NCI-H2029 treated with DMSO at 0.1 percent for 48 hours (cell line): Measurements from ENCODE around the gene CCN2.
"Not testable (repeated sequence)": the region's sequence is repeated elsewhere in the genome, so short reads cannot be mapped to it uniquely, and the experiment has no call there.

Source experiments
- DNase-seq: peaks from one replicate; lab custom pipeline; 2025; lab: John Stamatoyannopoulos, UW

CCN2 gene

GRCh38 chr6:131937703-131938631 is 13.2 kb downstream of the CCN2 start:
- DNase-seq: no peak

DNA sequence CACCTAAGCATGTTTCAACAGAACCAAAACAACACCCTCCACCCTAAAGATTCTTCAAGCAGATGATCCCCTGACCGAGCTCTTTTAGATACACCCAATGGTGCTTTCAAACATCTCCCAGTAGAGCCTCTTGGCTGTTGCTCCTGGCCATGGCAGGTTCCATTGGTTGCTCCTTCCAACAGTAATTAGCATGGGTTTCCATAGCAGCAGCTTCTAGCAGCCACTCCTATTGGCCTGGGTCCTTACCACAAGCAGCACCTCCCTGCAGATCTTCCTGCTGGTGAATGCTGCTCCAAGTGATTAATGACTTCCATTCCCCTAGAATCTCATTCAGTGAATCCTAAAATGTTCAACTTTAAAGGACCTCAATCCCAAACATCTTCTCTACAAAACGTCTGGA is 13.9 kb downstream of the CCN2 start:
- DNase-seq: no peak

DNA sequence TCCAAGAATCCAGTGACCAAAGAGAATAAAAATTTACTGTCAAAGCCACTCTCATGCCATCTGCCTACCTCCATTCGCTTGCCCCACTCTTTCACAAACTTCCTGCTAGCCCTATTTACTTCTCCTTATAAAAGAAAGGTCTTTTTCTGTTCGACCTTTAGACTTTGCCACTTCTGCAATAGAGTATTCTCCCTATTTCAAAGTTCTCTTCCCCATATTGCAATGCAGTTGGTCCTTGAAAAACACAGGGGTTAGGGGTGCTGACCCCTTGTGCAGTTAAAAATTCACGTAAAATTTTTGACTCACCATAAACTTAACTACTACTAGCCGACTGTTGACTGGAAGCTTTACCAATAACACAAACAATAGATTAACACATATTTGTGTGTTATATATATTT is 15.0 kb downstream of the CCN2 start:
- DNase-seq: no peak

DNA sequence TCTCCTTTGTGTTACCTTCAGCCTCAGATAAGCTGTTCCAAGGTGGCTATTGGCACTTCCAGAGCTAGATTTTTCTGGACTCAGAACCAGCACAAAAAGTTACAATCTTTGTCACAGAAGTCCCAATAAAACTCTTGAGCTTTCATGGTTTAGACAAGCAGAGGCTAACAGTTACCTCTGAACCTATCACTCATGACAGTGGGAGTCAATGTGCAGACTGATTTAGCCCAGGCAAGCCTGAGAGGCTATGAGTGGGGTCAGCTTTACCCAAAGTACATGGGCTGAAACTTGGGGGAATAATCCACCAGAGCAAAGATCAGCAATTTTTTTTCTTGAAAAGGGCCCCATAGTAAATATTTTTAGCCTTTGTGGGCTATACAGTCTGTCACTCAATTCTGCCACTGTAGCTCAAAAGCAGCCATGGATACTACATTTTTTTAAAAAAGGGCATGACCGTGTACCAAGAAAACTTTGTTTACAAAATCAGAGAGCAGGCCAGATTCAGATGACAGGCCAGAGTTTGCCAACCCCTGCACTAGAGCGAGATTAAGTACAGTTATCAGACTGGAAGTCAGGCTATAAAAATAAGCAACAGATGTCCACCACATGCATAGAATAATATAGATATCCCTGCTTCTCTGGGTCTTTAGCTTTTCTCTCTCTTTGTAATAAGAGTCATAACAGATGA is 20.0 kb downstream of the CCN2 start:
- DNase-seq: no peak

- DNase-seq: no peak
Observed at GRCh38 chr6:131929976-131930375, 21.2 kb downstream of the CCN2 start.

GRCh38 chr6:131929264-131929663 is 21.9 kb downstream of the CCN2 start:
- no peak for DNase-seq

DNA sequence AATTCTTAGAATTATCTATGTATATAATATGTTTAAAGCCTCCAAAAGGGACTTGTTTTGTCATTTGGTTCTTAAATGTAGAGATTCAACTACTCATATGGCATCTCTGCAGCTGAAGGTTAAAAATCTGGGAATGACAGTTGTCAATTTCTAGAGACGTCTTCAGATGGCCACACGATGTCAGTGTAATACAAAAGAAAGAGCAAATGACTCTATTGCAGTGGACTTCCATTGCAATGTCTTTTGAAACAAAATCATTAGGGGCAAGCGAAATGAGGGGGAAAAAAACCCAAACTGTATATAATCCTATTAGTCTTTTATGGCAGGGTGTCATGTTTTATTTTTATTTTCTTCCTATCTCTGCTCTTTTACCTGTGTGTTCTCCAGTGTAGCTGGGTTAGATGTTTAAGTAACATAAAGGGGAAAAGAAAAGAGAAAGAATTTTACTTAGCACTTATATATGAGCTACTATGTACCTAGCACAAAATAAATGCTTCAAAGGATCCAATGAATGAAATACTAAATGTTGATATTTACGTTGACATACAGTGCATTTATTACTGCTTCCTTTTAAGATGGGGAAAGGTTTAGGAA is 26.2 kb downstream of the CCN2 start:
- no peak for DNase-seq

GRCh38 chr6:131923356-131923755 is 27.8 kb downstream of the CCN2 start:
- no peak for DNase-seq

DNA sequence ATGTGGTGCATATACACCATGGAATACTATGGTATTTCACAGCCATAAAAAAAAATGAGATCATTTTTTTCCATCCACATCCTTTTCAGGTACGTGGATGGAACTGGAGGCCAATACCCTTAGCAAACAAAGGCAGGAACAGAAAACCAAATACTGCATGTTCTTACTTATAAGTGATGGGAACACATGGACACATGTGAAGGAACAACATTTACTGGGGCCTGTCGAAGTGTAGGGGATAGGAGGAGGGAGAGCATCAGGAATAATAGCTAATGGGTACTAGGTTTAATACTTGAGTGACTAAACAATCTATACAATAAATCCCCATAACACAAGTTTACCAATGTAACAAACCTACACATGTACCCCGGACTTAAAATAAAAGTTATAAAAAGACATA is 30.5 kb downstream of the CCN2 start:
- no peak for DNase-seq

- DNase-seq: no peak
Observed at GRCh38 chr6:131918650-131919355, 32.4 kb downstream of the CCN2 start.

DNA sequence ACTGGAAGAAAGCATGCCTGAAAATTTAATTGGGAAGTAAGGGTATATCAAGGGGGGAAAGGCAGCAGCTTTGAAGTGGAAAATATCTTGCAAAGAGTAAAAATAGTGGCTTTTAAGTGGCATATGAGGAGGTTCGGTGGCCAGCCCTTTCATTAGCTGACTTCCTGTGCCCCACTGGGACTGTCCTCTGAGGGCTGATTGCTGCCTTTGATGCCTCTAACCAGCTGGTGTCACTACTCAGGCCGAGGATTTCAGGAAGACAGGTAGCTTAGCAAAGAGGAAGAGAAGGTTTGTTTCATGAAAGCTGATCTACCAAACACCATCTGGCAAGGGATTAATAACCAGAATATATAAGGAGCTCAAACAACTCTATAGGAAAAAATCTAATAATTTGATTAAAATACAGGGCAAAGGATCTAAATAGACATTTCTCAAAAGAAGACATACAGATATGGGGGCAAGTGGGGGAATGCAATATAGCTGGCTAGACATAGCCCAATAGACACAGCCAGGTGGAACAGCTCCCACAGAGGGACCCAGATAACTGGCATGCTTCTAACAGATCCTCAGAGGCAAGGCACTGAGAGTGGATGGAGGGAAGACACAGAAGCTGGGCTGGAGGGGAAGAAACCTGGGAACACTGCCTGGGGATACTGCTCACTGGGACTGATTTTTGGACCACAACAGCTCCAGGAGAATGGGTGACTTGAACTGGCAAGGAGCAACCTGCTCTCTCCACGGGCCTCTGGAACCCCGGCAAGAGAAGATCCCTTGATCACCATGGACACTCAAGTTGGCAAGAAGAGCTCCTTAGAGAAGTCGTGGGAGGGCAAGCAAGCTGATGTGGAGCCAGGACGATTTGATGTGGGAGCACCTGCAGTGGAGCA is 33.2 kb downstream of the CCN2 start:
- DNase-seq: no peak

GRCh38 chr6:131917318-131917717 is 33.9 kb downstream of the CCN2 start:
- no peak for DNase-seq

- DNase-seq: no peak
Observed at GRCh38 chr6:131916847-131917246, 34.3 kb downstream of the CCN2 start.

DNA sequence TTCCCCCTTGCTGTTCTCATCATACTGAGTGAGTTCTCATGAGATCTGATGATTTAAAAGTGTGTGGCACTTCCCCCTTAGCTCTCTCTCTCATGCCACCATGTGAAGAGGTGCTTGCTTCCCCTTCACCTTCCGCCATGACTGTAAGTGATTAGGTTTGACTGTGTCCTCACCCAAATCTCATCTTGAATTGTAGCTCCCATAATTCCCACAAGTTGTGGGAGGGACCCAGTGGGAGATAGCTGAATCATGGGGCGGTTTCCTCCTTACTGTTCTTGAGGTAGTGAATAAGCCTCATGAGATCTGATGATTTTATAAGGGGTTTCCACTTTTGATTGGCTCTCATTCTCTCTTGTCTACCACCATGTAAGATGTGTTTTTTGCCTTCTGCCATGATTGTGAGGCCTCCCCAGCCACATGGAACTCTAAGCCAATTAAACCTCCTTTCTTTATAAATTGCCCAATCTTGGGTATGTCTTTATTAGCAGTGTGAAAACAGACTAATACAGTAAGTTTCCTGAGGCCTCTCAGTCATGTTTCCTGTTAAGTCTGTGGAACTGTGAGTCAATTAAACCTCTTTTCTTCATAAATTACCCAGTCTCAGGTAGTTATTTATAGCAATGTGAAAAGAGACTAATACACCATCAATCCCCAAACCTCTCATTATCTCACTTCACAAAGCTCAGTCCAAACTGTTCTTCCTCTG is 34.9 kb downstream of the CCN2 start:
- DNase-seq: not testable (repeated sequence)

DNA sequence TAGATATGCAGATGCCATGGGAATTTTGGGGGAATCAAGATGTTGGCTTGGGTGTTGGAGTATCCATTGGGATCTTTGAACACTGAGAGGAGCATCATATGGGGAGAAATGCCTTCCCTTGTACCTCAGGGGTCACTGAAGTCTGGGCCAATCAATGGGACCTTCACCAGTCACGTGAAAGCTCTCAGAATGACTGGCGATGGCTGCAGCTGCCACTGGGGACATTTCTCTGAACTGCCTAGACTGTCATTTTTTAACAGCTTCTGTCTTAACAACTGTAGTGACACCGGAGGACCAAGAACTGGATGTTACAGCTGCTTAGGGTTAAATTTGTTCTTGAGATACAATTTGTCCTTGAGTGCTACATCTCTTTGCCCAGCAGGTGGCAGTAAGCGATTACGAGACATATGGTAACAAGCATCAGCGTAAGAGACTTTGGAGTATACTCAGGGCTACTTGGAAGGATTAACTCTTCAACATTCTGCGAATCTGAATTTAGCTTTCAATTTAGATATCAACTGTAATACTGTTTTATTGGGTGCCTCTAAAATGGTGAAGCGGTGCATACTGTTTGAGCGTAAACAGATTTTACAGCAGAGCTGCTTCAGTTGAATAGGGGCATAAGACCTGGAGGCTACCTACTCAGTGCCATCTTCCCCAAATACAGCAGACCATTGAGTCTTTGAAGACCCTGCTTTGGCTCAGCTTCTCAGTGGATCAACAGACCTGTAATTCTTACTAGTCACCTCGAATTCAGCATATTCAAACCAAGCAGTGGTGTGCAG is 36.0 kb downstream of the CCN2 start:
- DNase-seq: no peak

DNA sequence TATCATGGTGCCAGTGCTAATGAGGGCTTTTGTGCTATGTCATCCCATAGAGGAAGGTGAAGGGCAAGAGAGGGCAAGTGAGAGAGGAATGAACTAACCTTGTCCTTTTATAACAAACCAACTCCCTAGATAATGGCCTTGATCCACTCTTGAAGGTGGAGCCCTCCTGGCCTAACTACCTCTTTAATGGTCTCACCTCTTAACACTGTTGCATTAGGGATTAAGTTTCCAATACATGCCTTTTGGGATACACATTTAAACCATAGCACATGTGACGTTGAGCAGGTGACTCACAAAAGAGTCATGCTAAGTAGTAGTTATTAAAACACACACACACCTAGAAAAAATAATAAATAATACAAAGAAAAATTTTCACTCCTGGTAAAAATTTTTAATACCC is 36.9 kb downstream of the CCN2 start:
- no peak for DNase-seq

- DNase-seq: no peak
Observed at GRCh38 chr6:131911951-131912350, 39.2 kb downstream of the CCN2 start.

DNA sequence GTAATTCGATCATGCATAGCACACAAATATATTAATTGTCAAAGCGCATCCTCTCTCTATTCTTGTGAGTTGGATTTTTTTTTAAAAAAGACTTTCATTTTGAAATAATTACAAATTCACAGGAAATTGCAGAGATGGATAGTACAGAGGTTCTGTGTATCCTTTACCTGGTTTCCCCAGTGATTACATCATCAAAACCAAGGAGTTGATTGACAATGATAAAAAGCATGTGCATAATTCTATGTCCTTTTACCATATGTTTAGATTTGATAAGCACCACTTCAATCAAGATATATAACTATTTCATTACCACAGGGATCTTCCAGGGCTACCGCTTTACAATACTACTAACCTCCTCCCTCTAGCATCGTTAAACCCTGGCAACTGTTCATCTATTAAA is 40.2 kb downstream of the CCN2 start:
- no peak for DNase-seq

DNA sequence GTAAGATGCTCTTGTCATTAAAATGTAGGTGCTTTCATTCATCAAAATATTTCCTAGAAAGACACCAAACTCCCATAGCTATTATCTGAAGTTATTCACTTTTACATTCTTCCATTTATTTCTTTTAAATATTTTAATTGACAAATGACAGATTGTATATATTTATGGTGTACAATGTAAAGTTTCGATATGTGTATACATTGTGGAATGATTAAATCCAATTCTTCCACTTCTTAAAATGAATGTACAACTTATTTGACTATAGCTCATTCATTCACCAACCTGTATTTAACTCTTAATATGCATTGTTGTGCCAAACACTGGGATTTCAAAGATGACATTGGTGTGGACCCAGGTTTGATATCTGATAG is 41.0 kb downstream of the CCN2 start:
- DNase-seq: no peak
